Astrocyte (in vitro differentiated cells and primary cell): Measurements from ENCODE around the gene PLA2G12A. TPM values are rescaled to one million over a fixed set of nuclear protein-coding genes. Genes with fewer than 3 reads are reported as not detected.

Source experiments
- DNase-seq: peaks from one replicate; pipeline ENCODE4 v3.0.0-alpha.2; 2010; ENCODE audit warnings: low read depth
- FAIRE-seq: peaks from 2 replicates; lab custom pipeline; 2011; peaks lifted over from hg19 to GRCh38; lab: Jason Lieb, UNC
- H2AFZ ChIP-seq: 2 replicates; pipeline ENCODE4 v1.6.0; 2012; ENCODE audit warnings: low read depth, low read length, inconsistent platforms
- H3K27ac ChIP-seq: 2 replicates; pipeline ENCODE4 v1.5.1; 2011; ENCODE audit warnings: low read depth, low read length, inconsistent platforms
- H3K27me3 ChIP-seq: 2 replicates; pipeline ENCODE4 v1.6.0; 2011; ENCODE audit warnings: low read length, inconsistent platforms; ENCODE audit not compliant: insufficient read depth
- H3K36me3 ChIP-seq: 2 replicates; pipeline ENCODE4 v1.5.1; 2011; ENCODE audit warnings: low read length, inconsistent platforms; ENCODE audit not compliant: insufficient read depth
- H3K4me1 ChIP-seq: 2 replicates; pipeline ENCODE4 v1.5.1; 2011; ENCODE audit warnings: low read length, inconsistent platforms; ENCODE audit not compliant: insufficient read depth
- H3K4me2 ChIP-seq: 2 replicates; pipeline ENCODE4 v1.6.0; 2012; ENCODE audit warnings: low read length, inconsistent platforms
- H3K4me3 ChIP-seq: 2 replicates; pipeline ENCODE4 v1.5.1; 2011; ENCODE audit warnings: low read depth, mild to moderate bottlenecking, low read length, inconsistent platforms; ENCODE audit not compliant: insufficient read depth
- H3K79me2 ChIP-seq: 2 replicates; pipeline ENCODE4 v1.6.0; 2012; ENCODE audit warnings: mild to moderate bottlenecking, low read length, inconsistent platforms; ENCODE audit not compliant: insufficient read depth
- H3K9ac ChIP-seq: 2 replicates; pipeline ENCODE4 v1.6.0; 2012; ENCODE audit warnings: mild to moderate bottlenecking, low read length, inconsistent platforms
- H3K9me3 ChIP-seq: 2 replicates; pipeline ENCODE4 v1.5.1; 2012; ENCODE audit warnings: low read depth, mild to moderate bottlenecking, low read length, inconsistent platforms; ENCODE audit not compliant: insufficient read depth
- H4K20me1 ChIP-seq: 2 replicates; pipeline ENCODE4 v1.6.0; 2012; ENCODE audit warnings: low read length, inconsistent platforms; ENCODE audit not compliant: insufficient read depth
- H3K27ac Mint-ChIP-seq: one replicate; pipeline ENCODE4 v1.8.0; 2021; ENCODE audit warnings: mild to moderate bottlenecking, mixed read lengths; ENCODE audit not compliant: unreplicated experiment
- H3K27me3 Mint-ChIP-seq: one replicate; pipeline ENCODE4 v1.8.0; 2021; ENCODE audit warnings: low read depth, mixed read lengths; ENCODE audit not compliant: unreplicated experiment
- H3K36me3 Mint-ChIP-seq: one replicate; pipeline ENCODE4 v1.8.0; 2021; ENCODE audit warnings: low read depth, mixed read lengths; ENCODE audit not compliant: unreplicated experiment
- H3K4me1 Mint-ChIP-seq: one replicate; pipeline ENCODE4 v1.8.0; 2021; ENCODE audit warnings: low read depth, mixed read lengths; ENCODE audit not compliant: unreplicated experiment
- H3K4me3 Mint-ChIP-seq: one replicate; pipeline ENCODE4 v1.8.0; 2021; ENCODE audit warnings: mild to moderate bottlenecking, moderate library complexity, mixed read lengths; ENCODE audit not compliant: unreplicated experiment
- H3K9me3 Mint-ChIP-seq: one replicate; pipeline ENCODE4 v1.8.0; 2021; ENCODE audit warnings: mild to moderate bottlenecking, mixed read lengths; ENCODE audit not compliant: unreplicated experiment
- EZH2 ChIP-seq: IDR thresholded peaks from 2 replicates; pipeline ENCODE4 v1.6.1; 2012; ENCODE audit warnings: mild to moderate bottlenecking, low read length, inconsistent platforms; ENCODE audit not compliant: insufficient read depth
- total RNA-seq: library from RNA; stranded (reverse); gene quantifications from 2 replicates; pipeline ENCODE4 v1.2.1, GENCODE V29; 2021
- TF ChIP-seq, protein P1 (sequence below): IDR thresholded peaks from 2 replicates; pipeline ENCODE4 v1.5.1; 2011; ENCODE audit warnings: low read depth, mild to moderate bottlenecking, inconsistent platforms, low read length, moderate library complexity; ENCODE audit not compliant: insufficient read depth

Gene PLA2G12A
- total RNA-seq, 1 donor from 2014 or later, result 22.5 TPM

DNA sequence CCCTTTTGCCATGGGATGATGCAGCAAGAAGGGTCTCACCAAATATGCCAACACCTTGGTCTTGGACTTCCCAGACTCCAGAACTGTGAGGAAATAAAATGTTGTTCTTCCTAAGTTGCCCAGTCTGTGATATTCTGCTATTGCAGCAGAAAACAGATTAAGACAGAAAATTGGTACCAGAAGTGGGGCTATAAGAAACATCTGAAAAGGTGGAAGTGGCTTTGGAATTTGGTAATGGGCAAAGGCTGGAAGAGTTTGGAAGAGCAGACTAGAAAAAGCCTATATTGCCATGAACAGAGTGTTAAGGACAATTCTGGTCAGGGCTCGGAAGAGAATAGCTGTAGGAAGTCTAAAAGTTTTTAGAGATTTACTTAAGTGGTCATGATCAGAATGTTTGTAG, 54.0 kb downstream of the PLA2G12A start:
- no peak for TF ChIP-seq EZH2
- TF ChIP-seq, protein P1, sequence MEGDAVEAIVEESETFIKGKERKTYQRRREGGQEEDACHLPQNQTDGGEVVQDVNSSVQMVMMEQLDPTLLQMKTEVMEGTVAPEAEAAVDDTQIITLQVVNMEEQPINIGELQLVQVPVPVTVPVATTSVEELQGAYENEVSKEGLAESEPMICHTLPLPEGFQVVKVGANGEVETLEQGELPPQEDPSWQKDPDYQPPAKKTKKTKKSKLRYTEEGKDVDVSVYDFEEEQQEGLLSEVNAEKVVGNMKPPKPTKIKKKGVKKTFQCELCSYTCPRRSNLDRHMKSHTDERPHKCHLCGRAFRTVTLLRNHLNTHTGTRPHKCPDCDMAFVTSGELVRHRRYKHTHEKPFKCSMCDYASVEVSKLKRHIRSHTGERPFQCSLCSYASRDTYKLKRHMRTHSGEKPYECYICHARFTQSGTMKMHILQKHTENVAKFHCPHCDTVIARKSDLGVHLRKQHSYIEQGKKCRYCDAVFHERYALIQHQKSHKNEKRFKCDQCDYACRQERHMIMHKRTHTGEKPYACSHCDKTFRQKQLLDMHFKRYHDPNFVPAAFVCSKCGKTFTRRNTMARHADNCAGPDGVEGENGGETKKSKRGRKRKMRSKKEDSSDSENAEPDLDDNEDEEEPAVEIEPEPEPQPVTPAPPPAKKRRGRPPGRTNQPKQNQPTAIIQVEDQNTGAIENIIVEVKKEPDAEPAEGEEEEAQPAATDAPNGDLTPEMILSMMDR, result no peak
- no peak for FAIRE-seq
- H3K4me3 Mint-ChIP-seq, result no peak overlapping the region
- H3K4me1 ChIP-seq, result no peaks in the 10 kb centered on the region
- H3K36me3 Mint-ChIP-seq, result peaks cover 25% of the 10 kb centered on the region
- H2AFZ ChIP-seq, result no peak overlapping the region
- DNase-seq, result no peak
- H3K9ac ChIP-seq, result no peak overlapping the region
- no peak overlapping the region for H3K4me3 ChIP-seq
- H3K79me2 ChIP-seq, result no peaks in the 10 kb centered on the region
- H4K20me1 ChIP-seq, result no peaks in the 10 kb centered on the region
- no peak overlapping the region for H3K4me2 ChIP-seq
- no peaks in the 10 kb centered on the region for H3K4me1 Mint-ChIP-seq
- no peaks in the 10 kb centered on the region for H3K27me3 ChIP-seq
- peaks cover 20% of the 10 kb centered on the region for H3K9me3 Mint-ChIP-seq
- no peak overlapping the region for H3K27ac Mint-ChIP-seq
- H3K9me3 ChIP-seq, result no peaks in the 10 kb centered on the region
- H3K27ac ChIP-seq, result no peak overlapping the region
- no peaks in the 10 kb centered on the region for H3K36me3 ChIP-seq
- no peaks in the 10 kb centered on the region for H3K27me3 Mint-ChIP-seq

DNA sequence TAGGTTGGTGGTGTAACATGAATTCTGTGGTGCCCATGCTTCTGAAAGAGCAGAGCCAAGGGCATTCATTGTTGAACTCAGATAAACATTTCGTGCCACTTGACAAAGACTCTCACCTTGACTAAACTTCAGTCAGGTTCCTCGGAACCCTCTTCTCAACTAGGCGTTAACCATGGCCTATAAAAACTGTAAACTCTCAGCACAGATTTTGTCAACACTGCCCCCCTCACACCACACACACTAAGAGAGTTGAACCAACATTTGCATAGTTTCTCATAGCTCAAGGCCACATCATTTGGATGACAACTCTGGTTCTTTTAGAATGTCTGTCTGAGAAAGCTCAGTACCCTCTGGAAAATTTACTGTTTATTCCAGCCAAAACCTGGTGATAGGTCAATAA, 54.7 kb downstream of the PLA2G12A start:
- H3K4me1 ChIP-seq, result no peaks in the 10 kb centered on the region
- no peak for FAIRE-seq

DNA sequence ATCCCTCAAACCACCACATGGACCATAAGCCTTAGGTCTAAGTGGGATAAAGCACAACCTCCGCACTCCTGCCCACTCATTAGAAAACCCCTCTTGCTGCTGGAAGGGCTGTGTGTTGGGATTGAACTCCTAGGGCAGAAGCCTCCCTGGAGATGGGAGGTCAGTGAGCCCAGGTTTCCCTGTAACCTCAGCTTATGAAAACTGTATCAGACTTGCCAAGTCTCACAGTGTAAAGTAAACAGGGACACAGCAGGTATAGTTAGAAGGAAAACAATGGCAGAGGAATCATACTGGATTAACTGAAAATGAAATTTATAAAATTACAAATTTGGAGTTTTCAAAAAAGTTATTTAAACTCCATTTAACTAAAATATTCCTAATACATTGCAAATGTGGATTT, 56.6 kb downstream of the PLA2G12A start:
- Histone ChIP-seq H3K79me2 (no peaks in the 10 kb centered on the region), H3K4me3 (no peak overlapping the region), H3K9me3 (no peaks in the 10 kb centered on the region), H3K27ac (no peak overlapping the region), H4K20me1 (no peaks in the 10 kb centered on the region), H3K36me3 (no peaks in the 10 kb centered on the region), H3K4me2 (no peak overlapping the region), H3K4me1 (no peaks in the 10 kb centered on the region), H3K9ac (no peak overlapping the region), H2AFZ (no peak overlapping the region), H3K27me3 (no peaks in the 10 kb centered on the region)
- H3K27ac Mint-ChIP-seq, result no peak overlapping the region
- TF ChIP-seq EZH2, result no peak
- TF ChIP-seq, protein P1, result no peak
- peaks cover 13% of the 10 kb centered on the region for H3K36me3 Mint-ChIP-seq
- FAIRE-seq (no peak), DNase-seq (no peak)
- H3K27me3 Mint-ChIP-seq, result no peaks in the 10 kb centered on the region
- no peaks in the 10 kb centered on the region for H3K4me1 Mint-ChIP-seq
- H3K9me3 Mint-ChIP-seq, result peaks cover 16% of the 10 kb centered on the region
- H3K4me3 Mint-ChIP-seq, result no peak overlapping the region

More for the DNA sequence above, 54.7 kb downstream of the PLA2G12A start:
- Mint-ChIP-seq H3K9me3 (peaks cover 22% of the 10 kb centered on the region), H3K36me3 (peaks cover 19% of the 10 kb centered on the region), H3K4me3 (no peak overlapping the region), H3K27me3 (no peaks in the 10 kb centered on the region), H3K4me1 (no peaks in the 10 kb centered on the region), H3K27ac (no peak overlapping the region)
- DNase-seq, result no peak
- H3K9me3 ChIP-seq, result no peaks in the 10 kb centered on the region
- no peaks in the 10 kb centered on the region for H3K79me2 ChIP-seq
- no peaks in the 10 kb centered on the region for H3K36me3 ChIP-seq
- TF ChIP-seq, protein P1, result no peak
- no peak for TF ChIP-seq EZH2
- H2AFZ ChIP-seq, result no peak overlapping the region
- no peak overlapping the region for H3K4me3 ChIP-seq
- H3K9ac ChIP-seq, result no peak overlapping the region
- H3K27me3 ChIP-seq, result no peaks in the 10 kb centered on the region
- H3K4me2 ChIP-seq, result no peak overlapping the region
- H4K20me1 ChIP-seq, result no peaks in the 10 kb centered on the region
- H3K27ac ChIP-seq, result no peak overlapping the region
